H9 (cell line): ENCODE data around the gene COL18A1. TPM values are rescaled to one million over a fixed set of nuclear protein-coding genes. Genes with fewer than 3 reads are reported as not detected.
A peak's percentile ranks its signal among the peaks of the same experiment; 100 is the strongest.
"Not testable (repeated sequence)": the region's sequence is repeated elsewhere in the genome, so short reads cannot be mapped to it uniquely, and the experiment has no call there.

ENCODE experiments used
- DNase-seq: peaks from one replicate; pipeline ENCODE4 v3.0.0-alpha.2; 2017
- H2AFZ ChIP-seq: one replicate; pipeline ENCODE4 v1.6.1; 2013; ENCODE audit warnings: mild to moderate bottlenecking, low read length, control low read depth, moderate library complexity
- H2AK5ac ChIP-seq: 2 replicates; pipeline ENCODE4 v1.6.1; 2013; ENCODE audit warnings: low read length, control low read depth, mixed read lengths; ENCODE audit not compliant: insufficient read length
- H2BK120ac ChIP-seq: one replicate; pipeline ENCODE4 v1.6.1; 2013; ENCODE audit warnings: low read depth, mild to moderate bottlenecking, low read length, control low read depth, inconsistent platforms; ENCODE audit not compliant: poor library complexity, severe bottlenecking
- H2BK12ac ChIP-seq: 2 replicates; pipeline ENCODE4 v1.6.1; 2013; ENCODE audit warnings: low read length, control low read depth, mixed read lengths, low read depth; ENCODE audit not compliant: insufficient read length
- H2BK15ac ChIP-seq: 2 replicates; pipeline ENCODE4 v1.6.1; 2013; ENCODE audit warnings: low read depth, low read length, control low read depth
- H2BK20ac ChIP-seq: one replicate; pipeline ENCODE4 v1.6.1; 2013; ENCODE audit warnings: low read depth, mild to moderate bottlenecking, low read length, control low read depth, inconsistent platforms; ENCODE audit not compliant: poor library complexity, severe bottlenecking
- H2BK5ac ChIP-seq: 2 replicates; pipeline ENCODE4 v1.6.1; 2013; ENCODE audit warnings: low read length, control low read depth, mixed read lengths; ENCODE audit not compliant: insufficient read length
- H3K14ac ChIP-seq: 2 replicates; pipeline ENCODE4 v1.6.1; 2013; ENCODE audit warnings: low read length, control low read depth; ENCODE audit not compliant: insufficient read depth
- H3K18ac ChIP-seq: 2 replicates; pipeline ENCODE4 v1.6.1; 2013; ENCODE audit warnings: low read depth, mild to moderate bottlenecking, mixed read lengths, low read length, control low read depth; ENCODE audit not compliant: insufficient read length
- H3K23ac ChIP-seq: 2 replicates; pipeline ENCODE4 v1.6.1; 2013; ENCODE audit warnings: low read length, control low read depth, mixed read lengths, low read depth; ENCODE audit not compliant: insufficient read length
- H3K23me2 ChIP-seq: 2 replicates; pipeline ENCODE4 v1.6.1; 2013; ENCODE audit warnings: low read depth, mild to moderate bottlenecking, mixed read lengths, low read length, control low read depth; ENCODE audit not compliant: insufficient read length, poor library complexity, severe bottlenecking
- H3K27ac ChIP-seq: 2 replicates; pipeline ENCODE4 v1.5.1; 2013; ENCODE audit warnings: low read length, control low read depth, mixed read lengths, low read depth; ENCODE audit not compliant: insufficient read length
- H3K27me3 ChIP-seq: 2 replicates; pipeline ENCODE4 v1.6.1; 2013; ENCODE audit warnings: low read length, control low read depth, inconsistent platforms; ENCODE audit not compliant: insufficient read depth
- H3K4ac ChIP-seq: 2 replicates; pipeline ENCODE4 v1.6.1; 2013; ENCODE audit warnings: low read depth, mild to moderate bottlenecking, control low read depth, inconsistent platforms, low read length, moderate library complexity
- H3K4me1 ChIP-seq: 2 replicates; pipeline ENCODE4 v1.6.1; 2013; ENCODE audit warnings: low read length, control low read depth, inconsistent platforms; ENCODE audit not compliant: insufficient read depth
- H3K4me2 ChIP-seq: 2 replicates; pipeline ENCODE4 v1.6.1; 2013; ENCODE audit warnings: low read length, control low read depth, mixed read lengths; ENCODE audit not compliant: insufficient read length, insufficient read depth
- H3K56ac ChIP-seq: 2 replicates; pipeline ENCODE4 v1.6.1; 2013; ENCODE audit warnings: low read depth, mild to moderate bottlenecking, mixed read lengths, low read length, control low read depth; ENCODE audit not compliant: insufficient read length
- H3K79me1 ChIP-seq: 2 replicates; pipeline ENCODE4 v1.6.1; 2013; ENCODE audit warnings: low read depth, mild to moderate bottlenecking, moderate library complexity, low read length, control low read depth, inconsistent platforms; ENCODE audit not compliant: insufficient read depth, poor library complexity, severe bottlenecking
- H3K79me2 ChIP-seq: 2 replicates; pipeline ENCODE4 v1.6.1; 2013; ENCODE audit warnings: low read length, control low read depth, inconsistent platforms; ENCODE audit not compliant: insufficient read depth
- H3K9ac ChIP-seq: 2 replicates; pipeline ENCODE4 v1.6.1; 2013; ENCODE audit warnings: low read length, control low read depth, mixed read lengths; ENCODE audit not compliant: insufficient read length; ENCODE audit errors: extremely low read depth
- H3K9me3 ChIP-seq: one replicate; pipeline ENCODE4 v1.6.1; 2013; ENCODE audit warnings: low read depth, low read length, inconsistent platforms; ENCODE audit not compliant: control insufficient read depth
- H3T11ph ChIP-seq: one replicate; pipeline ENCODE4 v1.6.1; 2013; ENCODE audit warnings: mild to moderate bottlenecking, low read length, control low read depth, inconsistent platforms
- H4K20me1 ChIP-seq: one replicate; pipeline ENCODE4 v1.6.1; 2013; ENCODE audit not compliant: control insufficient read depth, insufficient read length, insufficient read depth
- H4K5ac ChIP-seq: 2 replicates; pipeline ENCODE4 v1.6.1; 2013; ENCODE audit warnings: low read depth, mild to moderate bottlenecking, mixed read lengths, low read length, control low read depth; ENCODE audit not compliant: insufficient read length
- H4K8ac ChIP-seq: replicated peaks from 2 replicates; pipeline ENCODE4 v1.6.1; 2013; ENCODE audit warnings: low read length, control low read depth, mixed read lengths, low read depth; ENCODE audit not compliant: insufficient read length
- H4K91ac ChIP-seq: 2 replicates; pipeline ENCODE4 v1.6.1; 2013; ENCODE audit warnings: low read depth, mild to moderate bottlenecking, moderate library complexity, mixed read lengths, low read length, control low read depth; ENCODE audit not compliant: insufficient read length
- H3K27ac Mint-ChIP-seq, 3 experiments: 2 replicates in 2 of 3; 3 replicates in 1 of 3; pipeline ENCODE4 v1.8.0; 2020 to 2021; ENCODE audit warnings: mixed read lengths in 3 of 3, mild to moderate bottlenecking in 1 of 3, moderate library complexity in 1 of 3
- H3K27me3 Mint-ChIP-seq: 2 replicates; pipeline ENCODE4 v1.8.0; 2021; ENCODE audit warnings: low read depth, mild to moderate bottlenecking, moderate library complexity, mixed read lengths
- H3K36me3 Mint-ChIP-seq, 3 experiments: 2 replicates in 2 of 3; 3 replicates in 1 of 3; pipeline ENCODE4 v1.8.0; 2020 to 2021; ENCODE audit warnings: low read depth in 3 of 3, mixed read lengths in 3 of 3; ENCODE audit not compliant: insufficient read depth in 1 of 3
- H3K4me1 Mint-ChIP-seq, 2 experiments: 2 replicates each; pipeline ENCODE4 v1.8.0; 2020; ENCODE audit warnings: mixed read lengths in 2 of 2
- H3K4me3 Mint-ChIP-seq, 2 experiments: 2 replicates in 1 of 2; 3 replicates in 1 of 2; pipeline ENCODE4 v1.8.0; 2020 to 2021; ENCODE audit warnings: mild to moderate bottlenecking in 2 of 2, mixed read lengths in 2 of 2, moderate library complexity in 1 of 2
- H3K9me3 Mint-ChIP-seq, 2 experiments: 2 replicates in 1 of 2; 3 replicates in 1 of 2; pipeline ENCODE4 v1.8.0; 2020; ENCODE audit warnings: mild to moderate bottlenecking in 2 of 2, mixed read lengths in 2 of 2, moderate library complexity in 1 of 2
- CTCF ChIP-seq: fragments of 200-600 bp; sonication (generic); conservative IDR thresholded peaks from 3 replicates; pipeline ENCODE4 v1.8.0; 2021; ENCODE audit warnings: antibody characterized with exemption, mild to moderate bottlenecking
- WGBS: extraction: QIAGEN DNeasy Blood & Tissue Kit; methylation state at CpG from one replicate; pipeline ENCODE4 v1.1.7; 2013; ENCODE audit warnings: missing lambda C conversion rate, low lambda C conversion rate, mixed read lengths; ENCODE audit not compliant: insufficient read length; ENCODE audit errors: extremely low coverage; 5-methylcytosine and 5-hydroxymethylcytosine counted together
- total RNA-seq: library from RNA; stranded (reverse); gene quantifications from 2 replicates; pipeline ENCODE4 v1.2.1, GENCODE V29; 2021

The COL18A1 gene
- total RNA-seq, 1 experiment from 2014 or later, result 232 TPM

- Histone ChIP-seq H3K4me2 (no peak overlapping the region), H3K79me1 (peaks cover 11% of the 10 kb centered on the region), H3K27me3 (no peaks in the 10 kb centered on the region), H3K14ac (no peak overlapping the region), H3K56ac (no peak overlapping the region), H2AK5ac (no peak overlapping the region), H3T11ph (no peak overlapping the region), H4K8ac (peak overlapping the region; percentile 47), H2BK20ac (no peak overlapping the region), H3K23ac (no peak overlapping the region), H3K9me3 (no peaks in the 10 kb centered on the region), H2BK120ac (no peak overlapping the region), H3K27ac (no peak overlapping the region), H2AFZ (no peak overlapping the region), H4K20me1 (no peaks in the 10 kb centered on the region), H2BK12ac (no peak overlapping the region), H3K4ac (no peak overlapping the region), H3K18ac (no peak overlapping the region), H4K91ac (no peak overlapping the region), H3K79me2 (peaks cover 43% of the 10 kb centered on the region; the same call in 1 of the 2 replicates), H2BK15ac (no peak overlapping the region), H2BK5ac (no peak overlapping the region), H4K5ac (no peak overlapping the region), H3K9ac (no peak overlapping the region), H3K23me2 (no peaks in the 10 kb centered on the region), H3K4me1 (no peaks in the 10 kb centered on the region; the same call in 1 of the 2 replicates)
- WGBS, result no CpG with 5 or more reads among the region's 18 CpGs
- no peaks in the 10 kb centered on the region for H3K27me3 Mint-ChIP-seq
- no peaks in the 10 kb centered on the region; a peak in 1 of 5 replicates for H3K9me3 Mint-ChIP-seq
- H3K4me3 Mint-ChIP-seq, result no peak overlapping the region; a peak in 1 of 5 replicates
- H3K27ac Mint-ChIP-seq, result peak overlapping the region in 2 of 3 experiments; percentile 79 to 96; a peak in 4 of 7 replicates
- peaks cover 39 to 40% of the 10 kb centered on the region in 2 experiments for H3K4me1 Mint-ChIP-seq
- H3K36me3 Mint-ChIP-seq, result peaks cover 4 to 7% (median 5%) of the 10 kb centered on the region in 3 experiments; a peak in 6 of 7 replicates
- DNase-seq, result no peak
- no peak for TF ChIP-seq CTCF
Observed at GRCh38 chr21:45436351-45437065, 31.5 kb downstream of the COL18A1 start.

GRCh38 chr21:45437844-45438243, 32.9 kb downstream of the COL18A1 start:
- not testable (repeated sequence) for H3K56ac ChIP-seq, H4K5ac ChIP-seq, H3K23ac ChIP-seq, H3K23me2 ChIP-seq, H3K4me3 Mint-ChIP-seq, H2BK120ac ChIP-seq, H3K27me3 Mint-ChIP-seq, H3K4me2 ChIP-seq, H2AK5ac ChIP-seq, H2AFZ ChIP-seq, H3K9me3 Mint-ChIP-seq, H2BK5ac ChIP-seq, H4K8ac ChIP-seq, H3K14ac ChIP-seq, H3K9me3 ChIP-seq, H3T11ph ChIP-seq, DNase-seq, H2BK12ac ChIP-seq, H2BK15ac ChIP-seq, H2BK20ac ChIP-seq, H3K27ac ChIP-seq, H3K9ac ChIP-seq, H3K4me1 ChIP-seq, H3K18ac ChIP-seq, H4K20me1 ChIP-seq, H4K91ac ChIP-seq, H3K27me3 ChIP-seq, H3K4ac ChIP-seq, H3K27ac Mint-ChIP-seq
- Histone ChIP-seq H3K79me2 (peaks cover 42% of the 10 kb centered on the region), H3K79me1 (peaks cover 16% of the 10 kb centered on the region)
- H3K36me3 Mint-ChIP-seq, result peaks cover 10 to 16% (median 12%) of the 10 kb centered on the region in 3 experiments
- H3K4me1 Mint-ChIP-seq, result peaks cover 30 to 34% of the 10 kb centered on the region in 2 experiments
